Stimulated activated CD8-positive, alpha-beta memory T cell treated with anti-CD3 and anti-CD28 coated beads, Interleukin-12 subunit alpha, Interleukin-12 subunit beta, amount 100 ng/mL, for 1 hour (primary cell): ENCODE data around the gene BHMT.

Experiments used
- DNase-seq: peaks from one replicate; pipeline ENCODE4 v3.0.0-alpha.2; 2020; ENCODE audit warnings: low read depth

Gene BHMT

GRCh38 chr5:79111387-79111959 is at the start of gene BHMT:
Gene BHMT, plus strand, starts transcription at chr5:79111809. Its CDS starts 77 bp downstream, at chr5:79111886.
- DNase-seq = no peak

DNA sequence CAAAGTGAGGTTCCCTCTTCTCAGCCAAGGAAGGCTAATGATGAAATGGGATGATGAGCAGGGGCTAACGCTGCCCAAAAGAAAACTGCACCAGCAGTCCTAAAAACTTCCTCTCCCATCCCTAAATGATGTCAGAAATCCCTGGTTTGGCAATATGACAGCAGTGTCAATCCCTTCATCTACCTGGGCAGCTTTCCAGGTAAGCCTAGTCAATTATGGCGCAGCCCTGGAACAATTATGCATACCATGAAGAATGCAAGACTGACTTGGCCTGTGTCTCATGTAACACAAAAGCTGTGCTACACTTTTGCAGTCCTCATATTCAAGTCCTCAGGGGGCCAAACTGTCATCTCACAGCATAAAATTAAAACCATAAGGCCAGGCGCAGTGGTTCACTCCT is 49.2 kb upstream of the BHMT start:
- no peak for DNase-seq

- no peak for DNase-seq
Measured at GRCh38 chr5:79069488-79070349, 41.9 kb upstream of the BHMT start, which contains the start of the genes BHMT2 and DMGDH. Gene BHMT2, plus strand, starts transcription at chr5:79069767. Its CDS starts 16 bp downstream, at chr5:79069783. Gene DMGDH, minus strand, starts transcription at chr5:79069674. Its CDS starts 54 bp downstream, at chr5:79069620.

DNA sequence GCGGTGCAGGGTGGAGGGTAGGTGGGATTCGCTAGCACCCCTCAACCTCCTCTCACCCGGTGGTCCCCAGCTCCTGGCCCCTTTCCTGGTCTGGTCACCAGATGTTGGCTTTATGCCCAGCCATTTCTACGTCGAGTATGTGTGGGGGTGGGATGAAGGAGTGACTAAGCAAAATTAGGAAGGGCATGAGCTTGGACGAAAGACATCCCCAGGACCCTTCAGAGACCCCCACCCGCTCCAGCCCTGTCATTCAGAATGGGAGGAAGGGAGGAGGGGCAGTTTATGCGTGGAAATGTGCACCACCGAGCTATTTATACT is 41.3 kb upstream of the BHMT start:
- DNase-seq = no peak

DNA sequence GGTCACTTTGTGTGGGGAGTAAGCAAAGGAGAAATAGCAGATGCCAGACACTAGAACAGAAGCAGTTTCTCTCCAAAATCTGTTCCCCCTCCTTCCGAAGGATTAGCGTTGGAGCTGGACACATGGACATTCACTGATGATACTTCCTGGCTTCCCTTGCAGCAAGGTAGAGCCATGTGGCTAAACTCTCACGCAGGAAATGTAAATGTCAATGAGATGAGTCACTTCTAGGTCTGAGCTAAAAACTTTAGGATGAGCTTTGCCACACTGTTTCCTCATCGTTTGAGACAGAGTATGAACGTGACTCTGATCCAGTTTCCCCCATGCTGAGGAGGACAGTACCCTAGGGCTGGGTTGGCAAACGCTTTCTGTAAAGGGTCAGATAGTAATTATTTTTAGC is 37.0 kb upstream of the BHMT start:
- DNase-seq = no peak

DNA sequence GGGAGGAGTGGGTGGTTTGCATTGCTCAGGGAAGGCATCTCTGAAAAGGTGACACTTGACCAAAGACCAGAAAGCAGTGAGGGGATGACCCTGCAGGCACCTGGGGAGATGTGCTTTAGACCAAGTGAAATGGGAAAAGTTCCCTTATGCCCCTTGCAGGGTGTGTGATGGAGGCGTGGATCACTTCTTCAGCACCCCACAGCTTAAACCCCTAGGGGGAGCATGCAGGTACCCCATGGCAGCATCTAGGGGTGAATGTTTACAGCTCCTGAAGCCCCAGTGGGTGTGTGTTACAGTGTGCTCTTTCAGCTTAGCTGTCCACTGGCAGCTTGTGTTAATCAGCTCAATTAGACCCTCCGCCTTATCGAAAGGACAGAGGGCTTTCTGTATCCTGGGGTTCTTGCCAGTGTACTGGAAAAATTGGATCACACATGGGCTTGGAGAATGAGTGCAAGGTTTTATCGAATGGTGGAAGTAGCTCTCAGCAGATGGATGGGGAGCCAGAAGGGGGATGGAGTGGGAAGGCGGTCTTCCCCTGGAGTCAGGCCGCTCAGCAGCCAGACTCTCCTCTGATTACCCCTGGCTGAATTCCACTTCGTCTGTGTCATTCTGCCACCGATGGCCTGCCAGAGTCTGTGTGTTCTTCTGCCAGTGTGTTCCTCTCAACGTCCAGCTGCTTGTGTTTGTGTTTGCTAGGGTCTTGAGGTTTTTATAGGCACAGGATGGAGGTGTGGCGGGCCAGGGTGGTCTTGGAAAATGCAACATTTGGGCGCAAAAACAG is 35.8 kb upstream of the BHMT start:
- no peak for DNase-seq

- DNase-seq = no peak
Measured at GRCh38 chr5:79076819-79077218, 34.8 kb upstream of the BHMT start.

DNA sequence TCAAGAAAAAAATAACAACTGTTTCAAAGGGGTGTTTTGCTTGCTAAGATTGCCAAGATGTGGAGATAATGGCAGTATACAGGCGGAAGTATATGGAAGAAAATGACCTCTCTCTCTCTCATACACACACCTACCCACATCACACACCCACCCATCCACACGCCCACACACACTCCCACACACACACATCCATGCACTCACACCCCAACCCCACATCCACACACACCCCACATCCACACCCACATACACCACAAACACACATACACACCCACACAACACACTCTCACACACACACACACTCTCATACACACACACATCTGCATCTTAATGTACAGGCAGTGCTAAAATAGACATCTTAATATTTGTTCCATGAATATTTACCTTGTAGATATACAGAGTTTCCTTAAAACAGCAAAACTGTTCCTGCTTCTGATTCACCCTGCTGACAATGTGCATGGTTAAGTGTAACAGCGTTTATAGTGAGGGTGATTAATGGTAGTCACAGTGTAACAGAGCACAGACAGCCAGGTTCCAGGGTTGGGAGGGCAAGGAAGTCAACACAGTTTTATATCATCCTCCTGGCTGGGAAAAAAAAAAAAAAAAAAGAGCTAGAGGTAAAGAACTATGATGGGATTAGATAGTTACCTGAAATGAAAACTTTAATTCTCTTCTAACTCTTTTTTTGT is 33.8 kb upstream of the BHMT start:
- no peak for DNase-seq

GRCh38 chr5:79080804-79081203 is 30.8 kb upstream of the BHMT start:
- DNase-seq = no peak

- DNase-seq = no peak
Measured at GRCh38 chr5:79081779-79082178, 29.8 kb upstream of the BHMT start.

DNA sequence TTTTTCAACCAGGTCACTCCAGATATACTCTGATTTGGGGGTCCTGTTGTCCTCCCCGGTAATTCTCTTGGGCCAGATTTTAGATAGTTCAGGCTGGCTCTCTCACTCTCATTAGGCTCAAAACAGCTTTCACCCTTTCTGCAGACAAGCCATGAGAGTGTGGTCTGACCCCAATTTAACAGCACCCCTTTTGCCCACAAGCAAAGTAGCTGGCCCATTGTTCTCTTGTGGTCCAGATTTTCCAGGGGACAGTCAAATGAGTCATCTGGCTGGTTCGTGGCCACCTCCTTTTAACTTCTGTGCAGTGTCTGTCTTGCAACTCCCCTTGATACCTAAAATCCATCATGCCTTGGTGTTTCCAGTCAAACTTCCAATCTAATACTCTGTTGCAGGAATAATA is 25.5 kb upstream of the BHMT start:
- DNase-seq = no peak

GRCh38 chr5:79088507-79088906 is 23.1 kb upstream of the BHMT start:
- no peak for DNase-seq

GRCh38 chr5:79091064-79091463 is 20.5 kb upstream of the BHMT start:
- DNase-seq = no peak

GRCh38 chr5:79093762-79094161 is 17.8 kb upstream of the BHMT start:
- no peak for DNase-seq

DNA sequence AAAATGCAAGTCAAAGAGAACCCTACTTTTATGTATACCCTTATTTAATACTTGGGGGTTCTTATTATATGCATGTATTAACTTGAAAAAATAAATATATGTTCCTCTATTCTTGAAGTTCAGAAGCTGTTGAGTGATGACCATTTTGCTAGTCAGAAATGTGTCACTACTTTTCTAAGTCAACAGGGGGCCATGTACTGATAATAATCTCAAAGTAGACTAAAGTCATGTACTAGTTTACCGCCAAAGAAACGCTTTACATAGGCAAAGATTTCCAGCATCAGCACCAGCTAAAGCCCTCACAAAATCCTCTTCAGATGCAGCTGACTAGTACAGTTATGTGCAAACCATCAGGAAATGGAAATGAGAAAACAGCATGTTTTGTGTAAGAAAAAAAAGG is 5.7 kb upstream of the BHMT start:
- no peak for DNase-seq

DNA sequence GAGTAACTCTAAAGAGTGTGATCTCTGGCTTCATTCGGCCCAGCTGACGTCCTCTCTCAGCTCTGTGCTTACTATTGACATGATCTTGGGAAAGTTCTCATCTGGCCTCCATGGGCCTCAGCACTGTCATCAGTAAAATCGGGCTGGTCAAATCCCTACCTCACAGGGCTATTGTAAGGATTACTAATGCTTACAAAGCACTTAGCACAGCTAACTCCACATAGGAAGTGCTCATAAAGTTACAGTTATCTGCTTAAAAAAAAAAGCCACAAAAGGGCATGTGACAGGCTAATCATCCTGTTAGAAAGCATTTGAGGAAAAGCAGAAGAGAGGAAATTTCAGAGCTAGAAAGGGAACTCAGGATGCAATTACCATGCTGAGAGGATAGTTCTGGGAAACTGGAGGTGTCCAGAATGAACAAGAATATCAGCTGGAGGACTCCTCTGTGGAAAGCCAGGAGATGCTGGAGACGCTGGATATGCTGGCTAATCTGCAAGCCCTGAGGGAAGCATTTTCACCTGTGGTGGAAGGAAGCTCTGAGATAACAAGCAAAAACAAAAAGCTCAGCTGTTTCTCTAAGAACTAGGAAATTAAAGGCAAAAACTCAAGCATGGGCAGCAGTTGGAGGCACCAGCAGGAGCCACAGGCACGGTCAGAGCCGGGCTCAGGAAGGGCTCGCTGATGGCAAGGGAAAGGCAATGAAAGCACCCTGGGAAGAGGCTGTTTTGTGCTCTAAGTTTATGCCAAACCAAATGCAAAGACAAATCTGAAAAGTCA is 4.4 kb upstream of the BHMT start:
- DNase-seq = no peak

GRCh38 chr5:79108086-79108485 is 3.5 kb upstream of the BHMT start:
- no peak for DNase-seq

- DNase-seq = no peak
Measured at GRCh38 chr5:79108792-79109191, 2.8 kb upstream of the BHMT start.

- DNase-seq = no peak
Measured at GRCh38 chr5:79109527-79110492, 1.8 kb upstream of the BHMT start.

GRCh38 chr5:79111960-79112702 is 522 bp downstream of the BHMT start:
- no peak for DNase-seq
